Fibroblast of the conjunctiva (primary cell): ENCODE data around the gene HDGFL3.
"Not testable (repeated sequence)": the region's sequence is repeated elsewhere in the genome, so short reads cannot be mapped to it uniquely, and the experiment has no call there.

Experiments used
- DNase-seq: peaks from one replicate; pipeline ENCODE4 v3.0.0-alpha.2; 2010; ENCODE audit warnings: low read depth

HDGFL3 gene

DNA sequence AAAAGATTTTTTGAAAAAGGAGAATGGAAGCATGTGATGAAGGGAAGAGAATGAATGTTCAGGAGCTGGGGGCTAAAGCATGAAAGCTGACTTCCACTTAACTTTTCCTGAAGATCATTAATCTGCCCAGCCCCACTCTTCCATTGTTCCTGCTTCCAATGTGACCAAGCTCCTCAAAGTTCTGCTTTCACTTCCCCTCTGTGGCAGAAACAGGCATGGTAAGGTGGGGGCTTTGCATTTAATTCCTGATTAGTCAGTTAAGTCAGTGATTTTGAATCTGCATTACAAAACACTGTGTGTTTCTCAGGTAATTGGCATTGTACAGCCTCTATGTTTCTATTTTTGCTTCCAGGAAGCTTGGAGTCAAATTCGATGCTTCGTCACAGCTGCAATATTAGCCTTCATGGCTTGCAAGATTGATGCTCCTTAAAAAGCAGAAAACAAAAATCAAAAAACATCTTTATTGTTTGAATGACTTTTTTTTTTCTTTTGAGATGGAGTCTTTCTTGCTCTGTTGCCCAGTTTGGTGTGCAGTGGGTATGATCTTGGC is 107.5 kb downstream of the HDGFL3 start:
- DNase-seq: no peak

DNA sequence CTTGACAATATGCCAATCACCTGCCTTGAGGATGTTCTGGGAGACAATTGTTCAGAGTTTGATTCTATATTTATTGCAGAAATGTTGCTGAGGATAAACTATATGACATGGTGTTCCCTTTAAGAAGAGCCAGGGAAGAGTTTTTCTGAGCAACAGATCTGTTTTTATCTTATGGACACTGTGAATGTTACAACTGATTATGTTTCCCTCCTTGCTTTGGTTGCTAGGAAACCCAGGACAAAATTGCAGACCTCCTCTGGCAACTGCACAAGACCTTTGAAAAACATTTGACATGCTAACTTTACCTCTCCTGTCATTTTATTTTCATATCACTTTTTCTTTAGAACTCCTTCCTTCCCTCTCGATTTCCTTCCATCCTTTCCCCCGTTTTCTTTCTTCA is 108.3 kb downstream of the HDGFL3 start:
- DNase-seq: no peak

DNA sequence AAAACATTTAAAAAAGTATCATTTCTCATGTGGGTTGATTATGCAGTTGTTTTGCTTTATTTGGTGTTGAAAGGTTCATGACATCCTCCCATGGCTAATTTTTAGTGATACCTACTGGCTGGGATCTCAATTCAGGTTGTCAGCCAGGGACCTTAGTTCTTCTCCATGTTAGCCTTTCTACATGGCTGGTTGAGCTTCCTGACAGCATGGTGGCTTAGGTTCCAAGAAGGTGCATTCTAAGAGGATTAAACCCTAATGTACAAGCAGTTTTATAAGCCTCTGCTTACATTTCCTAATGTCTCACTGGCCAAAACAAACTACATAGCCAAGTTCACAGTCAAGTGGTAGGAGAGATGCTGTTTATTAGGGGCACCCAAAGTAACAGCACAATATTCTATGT is 109.5 kb downstream of the HDGFL3 start:
- no peak for DNase-seq

DNA sequence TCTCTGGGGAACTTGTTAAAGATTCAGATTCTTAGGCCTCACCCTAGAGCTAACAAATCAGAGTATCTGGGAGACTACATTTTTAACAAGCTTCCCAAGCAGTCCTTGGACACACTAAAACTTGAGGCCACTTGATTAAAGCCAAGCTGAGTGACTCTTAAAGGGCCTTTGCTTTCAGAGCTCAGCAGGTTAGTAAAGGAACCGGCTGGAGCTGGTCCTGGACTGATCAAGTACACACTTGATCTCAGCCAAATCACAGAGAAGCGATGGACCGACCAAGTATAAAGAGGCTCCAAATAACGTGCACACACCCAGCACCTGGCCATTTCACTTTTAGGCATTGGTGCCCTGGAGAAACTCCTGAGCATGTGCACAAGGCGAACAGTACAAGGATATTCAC is 113.0 kb downstream of the HDGFL3 start:
- no peak for DNase-seq

DNA sequence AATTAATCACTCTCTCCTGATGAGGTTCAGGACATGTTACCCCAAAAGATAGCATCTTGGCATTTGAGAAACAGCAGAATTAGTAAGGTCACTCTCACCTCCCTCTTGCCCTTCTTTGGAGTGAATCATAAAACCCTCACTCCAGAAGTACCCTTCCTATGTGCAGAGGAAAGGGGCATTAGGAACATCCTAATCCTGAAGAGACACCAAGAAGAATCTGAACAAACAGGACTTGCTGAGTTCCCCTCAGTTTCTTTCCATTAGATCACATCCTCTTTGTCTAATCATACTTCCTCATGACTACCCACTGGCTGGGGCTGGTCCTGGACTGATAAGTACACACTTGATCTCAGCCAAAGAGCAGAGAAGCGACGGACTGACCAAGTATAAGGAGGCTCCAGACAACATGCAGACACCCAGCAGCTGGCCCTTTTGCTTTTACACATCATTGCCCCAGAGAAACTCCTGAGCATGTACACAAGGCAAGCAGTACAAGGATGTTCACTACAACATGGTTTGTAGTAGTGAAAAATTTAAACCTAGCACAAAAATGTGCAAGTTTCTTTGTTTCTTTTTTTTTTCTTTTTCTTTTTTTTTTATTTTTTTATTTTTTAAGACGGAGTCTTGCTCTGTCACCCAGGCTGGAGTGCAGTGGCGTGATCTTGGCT is 115.2 kb downstream of the HDGFL3 start:
- no peak for DNase-seq

DNA sequence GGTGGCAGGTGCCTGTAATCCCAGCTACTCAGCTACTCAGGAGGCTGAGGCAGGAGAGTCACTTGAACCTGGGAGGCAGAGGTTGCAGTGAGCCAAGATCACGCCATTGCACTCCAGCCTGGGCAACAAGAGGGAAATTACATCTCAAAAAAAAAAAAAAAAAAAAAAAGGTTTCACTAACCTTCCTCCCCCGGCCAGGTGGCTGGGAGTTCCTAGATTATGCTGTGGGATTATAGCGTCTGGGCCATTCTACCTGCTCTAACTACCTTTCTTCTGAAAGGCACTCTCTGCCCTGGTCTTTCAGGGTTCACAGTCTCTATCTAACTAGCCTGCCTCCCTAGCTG is 115.7 kb downstream of the HDGFL3 start:
- not testable (repeated sequence) for DNase-seq

DNA sequence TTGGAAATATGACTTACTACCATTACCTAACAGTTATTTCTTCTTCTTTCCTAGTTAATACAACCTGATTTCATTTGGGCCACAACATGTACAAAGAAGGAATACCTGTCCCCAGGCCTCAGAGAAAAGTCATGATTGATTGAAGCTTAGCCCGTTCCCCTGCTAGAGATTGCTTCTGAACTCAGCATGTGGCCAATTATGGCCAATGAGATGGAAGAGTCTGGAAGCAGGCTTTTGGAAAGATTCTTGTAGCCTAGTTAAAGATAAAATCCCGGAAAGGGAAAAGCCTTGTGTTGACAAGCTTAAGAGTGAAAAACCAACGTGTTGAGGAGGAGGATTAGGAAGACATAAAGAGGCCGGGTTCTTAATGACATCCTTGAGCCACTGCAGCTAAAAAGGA is 117.2 kb downstream of the HDGFL3 start:
- DNase-seq: no peak

DNA sequence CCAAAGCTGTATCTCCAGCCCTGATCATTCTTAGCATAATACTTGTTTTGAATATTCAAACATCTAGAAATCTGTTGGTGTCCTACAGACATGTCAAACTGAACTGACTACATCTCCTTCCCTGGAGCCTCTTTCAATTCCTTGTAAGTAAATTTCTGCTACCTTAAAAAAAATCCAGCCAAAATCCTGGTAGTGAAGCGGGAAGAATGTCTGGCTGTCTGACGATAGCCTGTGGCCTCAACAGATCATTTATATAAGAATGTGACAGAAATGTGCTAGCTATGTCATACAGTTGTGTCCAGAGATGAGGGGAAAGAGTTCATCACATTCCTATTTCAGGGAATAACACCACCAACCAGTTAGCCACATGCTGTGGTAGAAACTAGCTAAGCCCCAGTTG is 118.7 kb downstream of the HDGFL3 start:
- no peak for DNase-seq

DNA sequence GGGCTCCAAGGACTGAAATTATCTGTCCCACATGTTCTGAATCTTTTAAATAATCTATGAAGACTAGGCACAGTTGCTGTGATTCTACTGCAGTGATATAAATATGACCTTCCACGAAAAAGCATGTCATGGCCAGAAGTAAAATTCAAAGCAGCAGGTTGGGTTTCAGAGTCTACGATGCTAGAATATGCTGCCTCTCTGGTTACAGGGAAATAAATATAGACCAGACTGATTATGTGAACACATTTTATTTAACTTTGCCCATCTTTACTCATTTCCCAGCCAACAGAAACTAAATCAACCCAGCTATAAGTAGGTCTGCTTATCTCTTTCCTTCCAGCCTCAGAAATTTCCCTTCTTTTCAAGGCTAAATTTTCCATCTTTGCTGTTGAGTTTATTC is 120.0 kb downstream of the HDGFL3 start:
- no peak for DNase-seq

DNA sequence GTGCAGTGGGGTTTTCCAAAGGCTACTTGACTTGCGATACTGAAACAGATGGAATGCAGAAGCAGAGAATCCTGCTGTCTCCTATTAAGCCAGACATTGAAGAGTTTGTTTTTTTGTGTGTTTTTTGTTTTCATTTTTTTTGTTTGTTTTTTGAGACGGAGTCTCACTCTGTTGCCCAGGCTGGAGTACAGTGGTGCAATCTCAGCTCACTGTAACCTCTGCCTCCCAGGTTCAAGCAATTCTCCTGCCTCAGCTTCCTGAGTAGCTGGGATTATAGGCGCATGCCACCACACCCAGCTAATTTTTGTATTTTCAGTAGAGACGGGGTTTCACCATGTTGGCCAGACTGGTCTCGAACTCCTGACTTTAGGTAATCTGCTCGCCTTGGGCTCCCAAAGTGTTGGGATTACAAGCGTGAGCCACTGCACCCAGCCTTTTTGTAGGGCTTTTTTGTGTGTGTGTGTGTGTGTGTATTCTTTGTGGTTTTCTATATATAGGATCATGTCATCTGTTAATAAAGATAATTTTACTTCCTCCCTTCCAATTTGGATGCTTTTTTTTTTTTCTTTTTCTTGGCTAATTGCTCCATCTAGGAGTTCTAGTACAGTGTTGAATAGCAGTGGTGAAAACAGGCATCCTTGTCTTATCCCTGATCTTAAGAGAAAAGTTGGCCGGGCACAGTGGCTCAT is 121.6 kb downstream of the HDGFL3 start:
- DNase-seq: not testable (repeated sequence)

DNA sequence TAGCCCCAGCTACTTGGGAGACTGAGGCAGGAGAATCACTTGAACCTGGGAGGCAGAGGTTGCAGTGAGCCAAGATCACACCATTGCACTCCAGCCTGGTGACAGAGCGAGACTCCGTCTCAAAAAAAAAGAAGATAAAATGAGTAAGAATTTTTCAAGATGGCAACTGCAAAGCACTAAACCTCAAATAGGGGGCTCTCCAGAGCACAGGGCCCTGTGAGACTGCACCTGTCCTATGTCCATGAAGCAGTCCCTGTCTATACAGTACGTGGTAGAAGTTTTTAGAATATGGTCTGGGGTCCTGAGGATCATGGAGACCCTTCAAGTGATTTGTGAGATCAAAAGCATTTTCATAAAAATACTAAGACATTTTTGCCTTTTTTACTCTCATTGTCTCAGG is 122.2 kb downstream of the HDGFL3 start:
- not testable (repeated sequence) for DNase-seq

DNA sequence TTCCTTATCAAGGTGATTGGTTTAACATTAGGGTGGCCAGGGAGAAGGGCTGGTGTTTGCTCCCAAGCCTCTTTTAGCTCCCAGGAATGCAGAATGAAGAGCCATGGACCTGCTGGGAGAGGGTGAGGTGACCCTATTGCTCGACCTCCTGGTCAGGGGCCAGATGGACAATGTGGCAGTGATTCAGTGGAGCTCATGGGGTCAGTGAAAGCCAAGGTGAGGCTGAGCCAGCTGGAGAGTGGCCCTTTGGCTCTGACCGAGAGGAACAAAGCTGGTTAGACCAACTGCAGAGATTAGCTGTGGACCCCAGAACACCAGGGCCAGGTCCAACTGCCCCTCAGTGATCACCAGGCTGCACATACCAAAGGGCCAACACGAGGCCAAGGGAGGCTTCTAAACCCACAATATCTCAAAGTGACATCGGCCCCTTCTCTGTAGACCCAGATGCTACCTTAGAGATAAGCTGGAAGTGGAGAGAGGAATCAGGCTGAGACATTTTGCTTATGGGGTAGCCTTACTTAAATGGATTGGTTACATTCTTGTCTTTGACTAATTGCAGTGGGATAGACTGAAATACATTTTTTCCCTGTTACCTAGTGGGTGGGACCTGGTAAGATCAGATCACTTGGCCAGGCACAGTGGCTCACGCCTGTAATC is 124.8 kb downstream of the HDGFL3 start:
- no peak for DNase-seq

DNA sequence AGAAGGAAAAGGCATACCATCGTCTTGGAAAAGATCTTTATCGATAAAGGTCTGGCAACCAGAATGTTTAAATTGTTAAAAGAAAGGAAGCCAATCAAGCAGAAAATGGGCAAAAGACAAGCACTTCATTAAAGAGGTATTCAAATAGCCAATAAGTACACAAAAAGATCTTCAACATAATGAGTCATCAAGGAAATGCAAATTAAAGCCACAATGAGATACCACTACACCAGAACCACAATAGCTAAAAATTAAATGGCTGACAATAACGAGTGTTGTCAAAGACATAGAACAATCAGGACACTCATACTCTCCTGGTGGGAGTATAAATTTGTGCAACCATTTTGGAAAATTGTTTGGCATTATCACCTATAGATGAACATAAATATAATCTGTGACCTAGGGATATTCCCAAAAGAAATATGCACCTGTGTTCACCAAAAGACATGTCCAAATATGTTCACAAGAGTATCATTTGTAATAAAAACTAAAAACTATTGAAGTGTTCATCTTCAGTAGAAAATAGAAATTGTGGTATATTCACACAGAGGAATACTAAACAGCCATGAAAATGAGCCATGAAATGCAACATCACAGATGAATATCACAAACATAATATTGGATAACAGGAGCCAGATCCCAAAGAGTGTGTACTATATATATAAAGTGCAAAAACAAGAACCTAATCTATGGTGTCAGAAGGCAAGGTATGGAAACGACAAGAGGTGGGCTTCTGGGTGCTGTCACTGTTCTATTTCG is 126.2 kb downstream of the HDGFL3 start:
- no peak for DNase-seq

DNA sequence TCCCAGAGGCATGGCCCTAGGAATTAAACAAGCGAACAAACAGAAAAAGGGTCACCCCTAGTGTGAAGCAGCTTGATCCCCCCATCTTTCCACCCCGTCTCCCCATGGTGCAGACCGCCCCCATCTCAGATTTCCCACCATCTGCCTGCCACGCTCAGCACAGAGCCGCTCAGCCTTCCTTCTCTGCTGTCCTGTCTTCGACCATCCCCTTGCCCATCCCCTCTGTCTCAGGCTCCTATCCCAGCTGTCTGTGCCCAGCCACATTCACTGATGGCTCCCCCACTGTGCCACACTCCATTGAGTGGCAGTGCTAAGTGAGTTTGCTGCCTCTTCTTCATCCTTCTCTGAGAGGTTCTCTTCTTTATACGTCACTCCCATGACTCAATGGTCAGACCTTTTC is 128.9 kb downstream of the HDGFL3 start:
- no peak for DNase-seq
